ENCODE measurements around the gene ANKS1A. TPM values are rescaled to one million over a fixed set of nuclear protein-coding genes. Genes with fewer than 3 reads are reported as not detected.

Gene ANKS1A
- total and polyA plus RNA-seq, 7 donors = 3.9 to 12.4 (median 6.1) TPM

- WGBS, 3 donors = 50 to 56% (median 50%) methylated on average over 3 of the region's 3 CpGs
- TF ChIP-seq CTCF (IDR thresholded peaks at IDR 0.05) = no peak
- intact Hi-C loops (cut with DNase I) = no loop called here
- Histone ChIP-seq H3K36me3 (ENCODE audit: insufficient read depth in 1 of 2, low read depth in 1 of 2) (peaks cover 0 to 3% of the 10 kb centered on the region in 2 donors), H3K4me1 (peaks cover 46% of the 10 kb centered on the region), H3K27ac (peak overlapping the region; percentile 6), H3K4me3 (no peak overlapping the region), H3K27me3 (ENCODE audit: insufficient read depth in 3 of 3, low read length in 2 of 3) (no peaks in the 10 kb centered on the region), H3K9me3 (no peaks in the 10 kb centered on the region)
- ATAC-seq (no peak), DNase-seq (no peak)
Observed at GRCh38 chr6:35014786-35015185, 125.7 kb downstream of the ANKS1A start.

- no peaks in the 10 kb centered on the region for H3K9me3 ChIP-seq
- no peak for TF ChIP-seq CTCF (IDR thresholded peaks at IDR 0.05)
- WGBS, 3 donors = 73 to 84% (median 78%) methylated on average over 4 of the region's 4 CpGs
- no peaks in the 10 kb centered on the region for H3K27me3 ChIP-seq (ENCODE audit: insufficient read depth in 3 of 3, low read length in 2 of 3)
- ATAC-seq = no peak
- H3K27ac ChIP-seq = no peak overlapping the region
- H3K4me1 ChIP-seq = peaks cover 53% of the 10 kb centered on the region
- H3K4me3 ChIP-seq = no peak overlapping the region
- H3K36me3 ChIP-seq (ENCODE audit: insufficient read depth in 1 of 2, low read depth in 1 of 2) = peaks cover 0 to 3% of the 10 kb centered on the region in 2 donors
- no peak for DNase-seq
- intact Hi-C loops (cut with DNase I) = no loop called here
Observed at GRCh38 chr6:35015476-35015875, 126.4 kb downstream of the ANKS1A start.

- Histone ChIP-seq H3K27me3 (ENCODE audit: insufficient read depth in 3 of 3, low read length in 2 of 3) (no peaks in the 10 kb centered on the region), H3K4me3 (no peak overlapping the region), H3K4me1 (peaks cover 56% of the 10 kb centered on the region), H3K9me3 (no peaks in the 10 kb centered on the region), H3K27ac (peak overlapping the region; percentile 83), H3K36me3 (ENCODE audit: insufficient read depth in 1 of 2, low read depth in 1 of 2) (peaks cover 0 to 3% of the 10 kb centered on the region in 2 donors)
- TF ChIP-seq CTCF (IDR thresholded peaks at IDR 0.05) = no peak
- 0% methylated on average over 1 of the region's 1 CpG for WGBS, 3 donors
- intact Hi-C loops (cut with DNase I) = no loop called here
- ATAC-seq = peak in 2 of 4 donors; percentile 29 to 39
- DNase-seq = no peak
Observed at GRCh38 chr6:35015996-35016395, 126.9 kb downstream of the ANKS1A start.

- 4 to 14% (median 4%) methylated on average over 11 of the region's 11 CpGs for WGBS, 3 donors
- Histone ChIP-seq H3K9me3 (no peaks in the 10 kb centered on the region), H3K36me3 (ENCODE audit: insufficient read depth in 1 of 2, low read depth in 1 of 2) (peaks cover 0 to 3% of the 10 kb centered on the region in 2 donors), H3K27ac (peak overlapping the region; percentile 83), H3K27me3 (ENCODE audit: insufficient read depth in 3 of 3, low read length in 2 of 3) (no peaks in the 10 kb centered on the region), H3K4me1 (peaks cover 52% of the 10 kb centered on the region), H3K4me3 (peak overlapping the region; percentile 70)
- no peak for TF ChIP-seq CTCF (IDR thresholded peaks at IDR 0.05)
- intact Hi-C loops (cut with DNase I) = no loop called here
- DNase-seq (peak; percentile 32 to 56), ATAC-seq (peak; percentile 47 to 81 (median 66))
Observed at GRCh38 chr6:35016502-35017321, 127.7 kb downstream of the ANKS1A start.
